HL-60 (cell line): ENCODE results near the gene KCNAB1.

Source experiments
- GABPA ChIP-seq: IDR thresholded peaks from 2 replicates; pipeline ENCODE4 v1.6.1; 2012; ENCODE audit warnings: low read depth
- POLR2AphosphoS5 ChIP-seq: IDR thresholded peaks from 2 replicates; pipeline ENCODE4 v1.6.1; 2012; ENCODE audit warnings: low read depth
- SPI1 ChIP-seq: IDR thresholded peaks from 2 replicates; pipeline ENCODE4 v1.6.1; 2012; ENCODE audit warnings: low read depth, mild to moderate bottlenecking, borderline replicate concordance
- TF ChIP-seq, protein P1 (sequence below): IDR thresholded peaks from one replicate; pipeline ENCODE4 v1.5.1; 2011; ENCODE audit warnings: low read length, control low read depth, inconsistent platforms; ENCODE audit not compliant: insufficient read depth
- TF ChIP-seq, protein P2 (sequence below): IDR thresholded peaks from 2 replicates; pipeline ENCODE4 v1.6.1; 2012; ENCODE audit warnings: low read depth; ENCODE audit not compliant: insufficient replicate concordance

DNA sequence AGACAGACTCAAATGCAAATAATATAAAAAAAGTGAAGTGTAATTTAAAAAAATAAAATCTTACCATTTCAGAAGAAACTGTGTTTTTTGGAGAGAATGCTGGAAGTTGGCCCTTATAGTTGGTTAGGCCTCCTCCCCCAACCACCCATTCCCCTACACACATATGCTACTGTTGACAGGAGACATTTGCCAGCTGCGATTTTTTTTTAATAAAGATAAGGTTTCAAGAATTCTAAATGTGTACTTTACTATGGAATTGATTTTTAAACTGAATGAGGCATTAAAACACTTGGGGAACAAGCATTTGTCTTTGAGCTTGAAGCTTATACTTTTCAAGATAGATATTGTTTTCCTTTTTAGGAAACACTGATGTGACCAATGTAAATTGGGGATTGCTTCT lies 438.9 kb downstream of the KCNAB1 start:
- TF ChIP-seq, protein P1, sequence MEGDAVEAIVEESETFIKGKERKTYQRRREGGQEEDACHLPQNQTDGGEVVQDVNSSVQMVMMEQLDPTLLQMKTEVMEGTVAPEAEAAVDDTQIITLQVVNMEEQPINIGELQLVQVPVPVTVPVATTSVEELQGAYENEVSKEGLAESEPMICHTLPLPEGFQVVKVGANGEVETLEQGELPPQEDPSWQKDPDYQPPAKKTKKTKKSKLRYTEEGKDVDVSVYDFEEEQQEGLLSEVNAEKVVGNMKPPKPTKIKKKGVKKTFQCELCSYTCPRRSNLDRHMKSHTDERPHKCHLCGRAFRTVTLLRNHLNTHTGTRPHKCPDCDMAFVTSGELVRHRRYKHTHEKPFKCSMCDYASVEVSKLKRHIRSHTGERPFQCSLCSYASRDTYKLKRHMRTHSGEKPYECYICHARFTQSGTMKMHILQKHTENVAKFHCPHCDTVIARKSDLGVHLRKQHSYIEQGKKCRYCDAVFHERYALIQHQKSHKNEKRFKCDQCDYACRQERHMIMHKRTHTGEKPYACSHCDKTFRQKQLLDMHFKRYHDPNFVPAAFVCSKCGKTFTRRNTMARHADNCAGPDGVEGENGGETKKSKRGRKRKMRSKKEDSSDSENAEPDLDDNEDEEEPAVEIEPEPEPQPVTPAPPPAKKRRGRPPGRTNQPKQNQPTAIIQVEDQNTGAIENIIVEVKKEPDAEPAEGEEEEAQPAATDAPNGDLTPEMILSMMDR: no peak
- no peak for TF ChIP-seq GABPA
- TF ChIP-seq POLR2AphosphoS5: no peak
- TF ChIP-seq, protein P2, sequence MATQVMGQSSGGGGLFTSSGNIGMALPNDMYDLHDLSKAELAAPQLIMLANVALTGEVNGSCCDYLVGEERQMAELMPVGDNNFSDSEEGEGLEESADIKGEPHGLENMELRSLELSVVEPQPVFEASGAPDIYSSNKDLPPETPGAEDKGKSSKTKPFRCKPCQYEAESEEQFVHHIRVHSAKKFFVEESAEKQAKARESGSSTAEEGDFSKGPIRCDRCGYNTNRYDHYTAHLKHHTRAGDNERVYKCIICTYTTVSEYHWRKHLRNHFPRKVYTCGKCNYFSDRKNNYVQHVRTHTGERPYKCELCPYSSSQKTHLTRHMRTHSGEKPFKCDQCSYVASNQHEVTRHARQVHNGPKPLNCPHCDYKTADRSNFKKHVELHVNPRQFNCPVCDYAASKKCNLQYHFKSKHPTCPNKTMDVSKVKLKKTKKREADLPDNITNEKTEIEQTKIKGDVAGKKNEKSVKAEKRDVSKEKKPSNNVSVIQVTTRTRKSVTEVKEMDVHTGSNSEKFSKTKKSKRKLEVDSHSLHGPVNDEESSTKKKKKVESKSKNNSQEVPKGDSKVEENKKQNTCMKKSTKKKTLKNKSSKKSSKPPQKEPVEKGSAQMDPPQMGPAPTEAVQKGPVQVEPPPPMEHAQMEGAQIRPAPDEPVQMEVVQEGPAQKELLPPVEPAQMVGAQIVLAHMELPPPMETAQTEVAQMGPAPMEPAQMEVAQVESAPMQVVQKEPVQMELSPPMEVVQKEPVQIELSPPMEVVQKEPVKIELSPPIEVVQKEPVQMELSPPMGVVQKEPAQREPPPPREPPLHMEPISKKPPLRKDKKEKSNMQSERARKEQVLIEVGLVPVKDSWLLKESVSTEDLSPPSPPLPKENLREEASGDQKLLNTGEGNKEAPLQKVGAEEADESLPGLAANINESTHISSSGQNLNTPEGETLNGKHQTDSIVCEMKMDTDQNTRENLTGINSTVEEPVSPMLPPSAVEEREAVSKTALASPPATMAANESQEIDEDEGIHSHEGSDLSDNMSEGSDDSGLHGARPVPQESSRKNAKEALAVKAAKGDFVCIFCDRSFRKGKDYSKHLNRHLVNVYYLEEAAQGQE: no peak
- TF ChIP-seq SPI1: no peak
